Activated T-cell treated with anti-CD3 and anti-CD28 coated beads for 48 hours (primary cell): Measurements from ENCODE around the gene NDUFS4.
"Not testable (repeated sequence)": the region's sequence is repeated elsewhere in the genome, so short reads cannot be mapped to it uniquely, and the experiment has no call there.

Experiments used
- DNase-seq: peaks from one replicate; pipeline ENCODE4 v3.0.0-alpha.2; 2020; ENCODE audit warnings: low read depth

NDUFS4 gene

DNA sequence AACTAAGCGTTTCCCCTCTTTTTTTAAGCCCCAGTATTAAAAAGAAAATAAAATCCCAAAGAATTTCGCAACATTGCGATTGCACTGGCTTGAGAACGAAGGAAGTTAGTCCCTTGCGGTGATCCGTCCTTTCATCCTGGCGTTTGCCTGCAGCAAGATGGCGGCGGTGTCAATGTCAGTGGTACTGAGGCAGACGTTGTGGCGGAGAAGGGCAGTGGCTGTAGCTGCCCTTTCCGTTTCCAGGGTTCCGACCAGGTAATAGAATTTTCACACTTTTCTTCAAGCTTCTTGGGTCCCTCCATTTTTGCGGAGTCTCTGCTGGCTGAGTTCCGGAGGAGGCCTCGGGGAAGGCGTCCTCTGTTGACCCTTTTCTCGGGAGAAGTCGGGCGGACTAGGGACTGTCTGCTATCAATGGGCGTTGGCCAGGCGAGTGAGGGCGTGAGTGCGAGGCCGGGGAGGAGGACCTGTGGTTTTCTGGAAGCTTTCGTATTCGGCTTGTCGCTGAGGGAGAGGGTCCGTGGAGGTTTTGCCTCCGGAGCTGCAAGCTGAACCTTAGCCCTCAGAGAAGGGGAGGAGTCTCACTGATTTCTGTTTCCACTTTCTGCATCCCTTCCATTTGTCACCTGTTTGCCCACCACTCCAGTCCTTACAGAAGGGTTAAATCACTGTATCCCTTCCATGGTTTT is at the start of gene NDUFS4:
Gene NDUFS4, plus strand, starts transcription at position 134 of the 686 bp plus-strand sequence. Its CDS starts 24 bp downstream, at position 158.
- DNase-seq = peak; percentile 69

DNA sequence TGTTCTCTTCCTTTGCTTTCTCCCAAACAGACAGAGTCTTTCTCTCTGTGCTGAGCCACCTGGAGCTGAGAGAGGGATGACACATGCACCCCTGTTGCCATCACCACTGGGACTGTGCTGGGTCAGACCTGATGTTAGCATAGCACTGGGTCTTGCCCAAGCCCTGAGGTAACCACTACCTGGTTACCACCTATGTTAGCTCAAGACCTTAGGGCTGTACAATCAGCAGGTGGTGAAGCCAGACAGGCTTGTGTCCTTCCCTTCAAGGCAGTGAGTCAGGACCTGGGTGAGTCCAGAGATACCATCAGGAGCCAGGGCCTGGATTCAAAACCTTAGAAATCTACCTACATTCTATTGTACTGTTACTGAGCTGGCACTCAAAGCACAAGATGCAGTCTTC is 47.9 kb upstream of the NDUFS4 start:
- DNase-seq = no peak

- no peak for DNase-seq
These were observed 44.5 kb upstream of the NDUFS4 start for GRCh38 chr5:53515988-53516387.

- DNase-seq = no peak
These were observed 39.6 kb upstream of the NDUFS4 start for GRCh38 chr5:53520813-53521212.

- no peak for DNase-seq
These were observed 22.7 kb upstream of the NDUFS4 start for GRCh38 chr5:53537711-53538110.

- not testable (repeated sequence) for DNase-seq
These were observed 19.7 kb upstream of the NDUFS4 start for GRCh38 chr5:53540739-53541138.

DNA sequence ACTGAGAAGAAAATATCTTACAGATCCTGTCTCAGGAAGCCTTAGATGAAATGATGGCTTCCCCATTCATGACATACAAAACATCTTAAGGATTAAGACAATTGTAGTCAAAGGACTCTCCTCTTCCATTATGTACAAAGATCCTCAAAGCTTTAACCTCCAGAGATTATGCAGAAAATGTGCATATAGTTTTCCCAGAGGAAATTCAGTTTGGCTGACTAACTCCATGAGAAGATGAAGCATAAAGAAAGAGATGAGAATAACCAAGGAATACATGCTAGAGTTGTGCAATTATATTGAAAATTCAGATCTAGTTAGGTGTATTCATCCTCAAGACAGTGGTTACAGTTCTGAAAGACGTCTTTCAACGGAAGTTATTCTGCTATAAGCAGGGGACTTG is 18.6 kb upstream of the NDUFS4 start:
- DNase-seq = no peak

GRCh38 chr5:53542926-53543325 is 17.5 kb upstream of the NDUFS4 start:
- no peak for DNase-seq

- no peak for DNase-seq
These were observed 17.0 kb upstream of the NDUFS4 start for GRCh38 chr5:53543401-53543800.

- DNase-seq = no peak
These were observed 14.7 kb upstream of the NDUFS4 start for GRCh38 chr5:53545744-53546143.

DNA sequence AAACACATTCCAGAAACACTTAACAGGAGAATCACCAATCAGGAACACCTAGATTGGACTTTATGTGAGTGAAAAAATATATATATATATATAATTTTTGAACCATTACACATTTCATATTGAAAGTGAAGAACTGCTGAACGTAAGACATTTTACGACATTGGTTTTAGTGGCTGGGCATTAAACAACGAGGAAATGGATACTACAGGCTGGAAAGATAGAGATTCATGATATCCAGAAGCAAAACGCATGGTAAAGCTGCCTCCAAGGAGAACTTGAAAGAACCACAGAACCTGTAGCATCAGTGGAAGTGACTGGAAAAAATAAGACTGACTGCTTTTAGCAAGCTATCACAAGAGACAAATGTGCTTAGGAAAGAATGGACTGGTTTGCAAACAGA is 13.2 kb upstream of the NDUFS4 start:
- DNase-seq = no peak

DNA sequence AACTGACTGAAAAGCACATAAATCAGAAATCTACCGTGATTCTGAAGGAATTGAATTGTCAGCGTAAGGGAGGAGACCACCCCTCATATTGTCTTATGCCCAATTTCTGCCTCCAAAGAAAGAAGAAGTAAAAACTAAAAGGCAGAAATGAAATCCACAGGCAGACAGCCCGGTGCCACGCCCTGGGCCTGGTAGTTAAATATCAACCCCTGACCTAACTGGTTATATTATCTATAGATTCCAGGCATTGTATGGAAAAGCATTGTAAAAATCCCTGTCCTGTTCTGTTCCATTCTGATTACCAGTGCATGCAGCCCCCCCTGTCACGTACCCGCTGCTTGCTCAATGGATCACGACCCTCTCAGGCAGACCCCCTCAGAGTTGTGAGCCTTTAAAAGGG is 11.9 kb upstream of the NDUFS4 start:
- DNase-seq = not testable (repeated sequence)

- no peak for DNase-seq
These were observed 10.6 kb upstream of the NDUFS4 start for GRCh38 chr5:53549792-53550191.

- DNase-seq = no peak
These were observed 7.9 kb upstream of the NDUFS4 start for GRCh38 chr5:53552561-53552960.

DNA sequence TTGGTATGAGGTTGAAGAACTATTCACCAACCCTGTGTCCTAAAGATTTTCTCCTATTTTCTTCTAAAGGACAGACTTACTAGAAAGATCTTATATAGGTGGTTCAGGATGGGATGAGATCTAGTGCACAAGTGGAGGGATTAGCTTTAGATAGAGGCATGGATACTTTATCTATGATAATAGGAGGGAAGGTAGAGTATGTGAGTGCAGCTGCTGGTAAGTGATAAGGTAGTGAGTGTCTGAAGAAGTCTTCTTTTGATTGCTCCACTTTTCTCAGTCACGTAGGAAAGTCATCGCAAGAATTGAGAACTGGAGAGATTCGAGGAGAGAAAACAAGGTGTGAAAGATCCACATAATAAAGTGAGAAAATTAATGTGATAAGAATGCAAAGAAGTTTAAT is 6.0 kb upstream of the NDUFS4 start:
- no peak for DNase-seq

DNA sequence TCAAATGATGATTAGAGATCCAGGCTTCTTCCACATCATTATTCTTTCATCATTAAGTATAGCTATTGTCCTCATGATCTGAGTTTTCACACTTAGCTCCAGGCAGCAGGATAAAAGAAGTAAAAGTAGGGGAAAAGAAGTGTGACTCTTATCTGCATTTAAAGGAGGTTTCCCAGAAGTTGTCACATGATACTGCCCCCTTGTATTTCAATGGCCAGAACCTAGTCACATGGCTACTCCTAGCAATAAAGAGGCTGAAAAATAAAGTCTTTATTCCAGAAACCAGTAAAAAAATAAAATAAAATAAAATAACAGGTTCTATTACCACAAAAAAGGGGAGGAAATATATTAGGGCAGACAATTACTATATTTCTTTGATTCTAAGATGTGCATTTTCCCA is 5.3 kb upstream of the NDUFS4 start:
- DNase-seq = no peak

DNA sequence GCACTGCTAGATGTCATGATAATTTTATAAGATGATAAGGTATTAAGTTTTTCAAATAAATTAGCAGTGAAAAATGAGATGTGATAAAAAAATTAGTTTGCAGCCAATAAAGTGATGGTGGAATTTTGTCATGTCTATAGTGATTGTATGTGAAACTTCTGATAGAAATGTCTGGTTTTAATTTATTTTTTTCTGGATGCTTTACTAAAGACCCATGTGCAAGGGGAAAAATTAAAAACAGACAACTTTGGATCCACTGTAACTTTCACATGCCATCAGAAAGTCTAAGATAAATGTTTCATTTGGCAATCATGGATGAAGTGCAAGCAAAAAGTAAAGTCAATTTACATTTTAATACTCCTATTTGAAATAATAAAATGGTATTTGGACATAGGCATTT is 4.4 kb upstream of the NDUFS4 start:
- DNase-seq = no peak

- DNase-seq = no peak
These were observed 3.1 kb upstream of the NDUFS4 start for GRCh38 chr5:53557386-53557785.

DNA sequence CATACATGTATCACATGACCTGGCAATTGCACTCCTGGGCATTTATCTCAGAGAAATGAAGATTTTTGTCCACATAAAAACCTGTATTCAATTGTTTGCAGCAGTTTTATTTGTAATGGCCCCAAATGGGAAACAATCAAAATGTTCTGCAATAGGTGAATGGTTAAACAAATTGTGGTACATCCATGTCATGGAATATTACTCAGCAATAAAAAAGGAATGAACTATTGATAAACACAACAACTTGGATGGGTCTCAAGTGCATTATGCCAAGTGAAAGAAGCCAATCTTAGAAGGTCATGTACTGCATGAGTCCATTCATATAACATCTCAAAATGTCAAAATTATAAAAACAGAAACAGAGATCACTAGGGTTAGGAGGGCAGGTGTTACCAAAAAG is 1.5 kb upstream of the NDUFS4 start:
- DNase-seq = no peak

GRCh38 chr5:53560028-53560427 is 411 bp upstream of the NDUFS4 start:
- no peak for DNase-seq

- DNase-seq = no peak
These were observed 8.0 kb downstream of the NDUFS4 start for GRCh38 chr5:53568401-53568800.

GRCh38 chr5:53568871-53569270 is 8.4 kb downstream of the NDUFS4 start:
- DNase-seq = no peak

- no peak for DNase-seq
These were observed 9.0 kb downstream of the NDUFS4 start for GRCh38 chr5:53569453-53569852.

GRCh38 chr5:53571403-53571802 is 11.0 kb downstream of the NDUFS4 start:
- DNase-seq = no peak

- no peak for DNase-seq
These were observed 14.7 kb downstream of the NDUFS4 start for GRCh38 chr5:53575101-53575500.
